Stimulated activated CD8-positive, alpha-beta memory T cell treated with anti-CD3 and anti-CD28 coated beads, Interleukin-12 subunit alpha, Interleukin-12 subunit beta, amount 100 ng/mL, for 4 hours (primary cell): ENCODE results near the gene ACAP3.

Experiments used
- DNase-seq: peaks from one replicate; pipeline ENCODE4 v3.0.0-alpha.2; 2020; ENCODE audit warnings: low read depth

The ACAP3 gene

DNA sequence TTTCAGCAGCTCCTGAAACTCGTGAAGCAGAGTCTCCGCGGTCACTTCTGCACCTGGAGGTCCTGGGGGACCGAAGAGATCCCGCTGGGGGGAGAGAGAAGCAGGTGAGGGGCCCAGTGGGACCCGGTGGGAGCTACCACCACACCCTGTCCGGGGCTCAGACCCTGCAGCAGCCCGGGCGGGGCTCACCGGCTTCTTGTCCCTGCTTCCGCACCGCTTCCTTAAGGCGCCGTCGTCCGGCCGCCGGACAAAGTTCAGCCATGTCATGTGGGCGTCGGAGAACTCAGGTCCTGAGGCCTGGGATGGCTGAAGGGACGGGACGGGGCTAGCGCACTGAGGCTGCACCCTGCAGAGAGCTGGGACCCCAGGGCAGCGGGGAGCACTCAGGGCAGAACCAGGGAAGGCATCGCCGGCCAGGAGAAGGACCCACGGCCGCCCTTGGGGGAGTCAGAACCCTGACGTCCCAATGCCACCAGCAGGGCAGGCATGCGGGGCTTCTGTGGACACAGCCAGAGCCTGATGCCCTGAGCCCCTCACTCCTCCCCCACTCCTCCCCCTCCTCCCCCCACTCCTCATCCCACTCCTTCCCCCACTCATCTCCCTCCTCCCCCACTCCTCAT is 63.4 kb downstream of the ACAP3 start:
- no peak for DNase-seq

DNA sequence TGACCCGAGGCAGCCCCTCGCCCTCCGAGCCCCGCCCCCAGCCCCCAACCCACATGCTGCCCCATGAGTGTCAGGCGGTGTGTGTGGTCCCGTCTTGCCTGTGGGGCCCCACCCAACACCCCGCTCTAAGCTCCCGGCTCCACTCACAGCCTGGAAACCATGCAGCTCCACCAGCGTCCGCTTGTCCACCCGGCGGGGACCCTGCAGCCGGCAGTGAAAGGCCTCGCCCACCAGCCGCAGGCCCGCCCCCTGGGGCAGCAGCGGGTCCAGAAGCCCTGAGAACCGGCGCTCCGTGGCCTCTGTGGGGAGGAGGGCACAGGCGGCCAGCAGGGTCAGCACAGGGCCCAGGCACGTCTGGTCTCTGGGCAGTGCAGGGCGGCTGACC is 63.9 kb downstream of the ACAP3 start:
- DNase-seq, result no peak

DNA sequence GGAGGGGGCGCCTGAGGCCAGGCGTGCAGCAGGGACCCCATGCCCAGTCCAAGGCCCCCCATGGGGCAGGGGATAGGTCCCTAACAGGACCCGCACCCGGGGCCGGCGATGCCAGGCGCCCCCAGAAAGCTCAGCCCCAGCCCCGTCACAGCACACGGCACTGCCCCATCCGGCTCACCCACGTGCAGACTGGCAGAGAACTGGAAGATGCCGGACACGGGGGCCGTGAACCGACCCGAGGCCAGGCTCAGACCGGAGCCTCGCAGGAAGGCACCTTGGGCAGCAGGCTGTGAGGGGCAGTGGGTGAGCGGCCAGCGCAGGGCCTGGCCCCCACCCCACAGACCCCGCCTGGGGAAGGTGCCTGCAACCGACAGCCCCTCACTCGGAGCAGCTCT is 64.5 kb downstream of the ACAP3 start:
- DNase-seq, result no peak

DNA sequence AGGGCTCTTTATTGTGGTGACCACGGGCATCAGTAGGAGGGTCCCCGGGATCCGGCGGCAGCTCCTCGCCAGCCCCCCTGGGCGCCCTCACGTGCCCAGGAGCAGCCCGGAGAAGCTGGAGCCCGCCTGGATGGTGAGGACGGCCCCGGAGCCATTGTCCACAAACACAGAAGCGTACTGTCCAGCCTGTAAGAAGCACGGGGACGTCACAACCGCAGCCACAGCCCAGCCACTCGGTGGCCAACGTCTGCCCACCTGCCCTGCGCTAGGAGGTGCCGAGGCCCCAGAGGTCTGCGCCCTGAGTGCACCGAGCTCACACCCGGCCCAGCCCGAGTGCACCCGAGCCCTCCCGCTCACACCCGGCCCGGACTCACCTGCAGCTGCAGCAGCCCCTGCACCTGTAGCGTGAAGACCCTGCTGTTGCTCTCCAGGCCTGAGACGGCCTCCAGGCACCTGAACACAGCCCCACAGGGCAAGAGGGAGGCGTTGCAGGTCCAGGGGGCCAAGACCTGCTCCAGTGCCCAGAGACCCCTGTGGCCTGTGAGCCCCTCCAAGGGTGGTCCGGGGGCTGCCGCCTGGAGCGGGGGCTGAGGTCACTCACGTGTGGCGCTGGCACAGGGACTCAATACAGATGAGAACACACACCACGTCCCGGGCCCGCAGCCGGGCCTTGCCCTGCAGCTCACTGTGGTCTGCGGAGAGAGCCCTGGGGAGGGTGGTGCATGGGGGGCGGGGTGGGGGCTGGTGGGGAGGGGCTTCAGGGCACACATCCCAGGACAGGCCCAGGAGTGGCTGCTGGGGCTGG is 65.1 kb downstream of the ACAP3 start:
- DNase-seq, result no peak
